Measurements from ENCODE around the gene BCR. TPM values are rescaled to one million over a fixed set of nuclear protein-coding genes. Genes with fewer than 3 reads are reported as not detected.

BCR gene
- total RNA-seq, 4 donors from 2014 or later, result 70.5 to 102 (median 84.1) TPM

- intact Hi-C loops (cut with DNase I; ENCODE audit: low total_unique reads), result no loop called here
- WGBS, 2 donors, result 71 to 74% methylated on average over 10 of the region's 10 CpGs
Observed at GRCh38 chr22:23233752-23234408, 53.6 kb downstream of the BCR start.

GRCh38 chr22:23234409-23235161, 54.3 kb downstream of the BCR start:
- no peak for DNase-seq (ENCODE audit: low spot score in 2 of 2)
- no peak overlapping the region for H3K4me3 ChIP-seq (ENCODE audit: low read depth, poor library complexity, severe bottlenecking)
- WGBS, 2 donors, result 94 to 95% methylated on average over 19 of the region's 19 CpGs
- TF ChIP-seq POLR2A (IDR thresholded peaks at IDR 0.05) (no peak), CTCF (IDR thresholded peaks at IDR 0.05) (no peak)
- intact Hi-C loops (cut with DNase I; ENCODE audit: low total_unique reads), result no loop called here

More at GRCh38 chr22:23233752-23234408, 53.6 kb downstream of the BCR start:
- TF ChIP-seq CTCF (IDR thresholded peaks at IDR 0.05) (no peak), POLR2A (IDR thresholded peaks at IDR 0.05) (no peak)
- H3K4me3 ChIP-seq (ENCODE audit: low read depth, poor library complexity, severe bottlenecking), result no peak overlapping the region
- no peak for DNase-seq (ENCODE audit: low spot score in 2 of 2)

- TF ChIP-seq POLR2A (IDR thresholded peaks at IDR 0.05), result no peak
- TF ChIP-seq CTCF (IDR thresholded peaks at IDR 0.05), result no peak
- 98 to 100% methylated on average over 3 of the region's 3 CpGs for WGBS, 2 donors
- H3K4me3 ChIP-seq (ENCODE audit: low read depth, poor library complexity, severe bottlenecking), result no peak overlapping the region
- no peak for DNase-seq (ENCODE audit: low spot score in 2 of 2)
- intact Hi-C loops (cut with DNase I; ENCODE audit: low total_unique reads), result no loop called here
Observed at GRCh38 chr22:23235425-23235824, 55.1 kb downstream of the BCR start.

DNA sequence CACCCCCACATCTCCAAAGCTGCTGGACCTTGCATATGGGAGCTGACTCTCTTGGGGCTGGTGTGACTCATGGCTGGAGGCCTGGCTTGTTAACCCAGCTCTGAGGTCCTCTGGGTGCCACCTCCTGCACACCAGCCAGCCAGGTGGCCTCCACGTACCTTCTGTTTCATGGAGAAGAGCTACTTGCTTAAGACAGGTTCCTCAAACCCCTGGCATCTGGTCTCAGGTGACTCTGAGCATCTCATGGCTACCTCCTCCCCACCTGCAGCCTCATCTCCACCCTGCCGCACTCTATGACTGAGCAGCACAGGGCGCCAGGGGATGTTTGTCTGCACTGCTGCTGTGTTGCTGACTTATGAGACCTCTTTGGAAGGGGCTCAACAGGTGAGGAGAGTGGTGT, 55.7 kb downstream of the BCR start:
- H3K4me3 ChIP-seq (ENCODE audit: low read depth, poor library complexity, severe bottlenecking), result no peak overlapping the region
- 96 to 100% methylated on average over 3 of the region's 3 CpGs for WGBS, 2 donors
- intact Hi-C loops (cut with DNase I; ENCODE audit: low total_unique reads), result no loop called here
- DNase-seq (ENCODE audit: low spot score in 2 of 2), result no peak
- TF ChIP-seq CTCF (IDR thresholded peaks at IDR 0.05) (no peak), POLR2A (IDR thresholded peaks at IDR 0.05) (no peak)

- H3K4me3 ChIP-seq (ENCODE audit: low read depth, poor library complexity, severe bottlenecking), result no peak overlapping the region
- no peak for DNase-seq (ENCODE audit: low spot score in 2 of 2)
- intact Hi-C loops (cut with DNase I; ENCODE audit: low total_unique reads), result no loop called here
- WGBS, 2 donors, result 60 to 65% methylated on average over 14 of the region's 14 CpGs
- TF ChIP-seq POLR2A (IDR thresholded peaks at IDR 0.05) (no peak), CTCF (IDR thresholded peaks at IDR 0.05) (no peak)
Observed at GRCh38 chr22:23236440-23237184, 56.3 kb downstream of the BCR start.
